Measurements from ENCODE around the gene DBI. TPM values are rescaled to one million over a fixed set of nuclear protein-coding genes. Genes with fewer than 3 reads are reported as not detected.

DBI gene
- polyA plus RNA-seq, 3 donors = 126 to 436 (median 398) TPM

GRCh38 chr2:119319593-119319992 is 47.2 kb upstream of the DBI start:
- Histone ChIP-seq H3K27ac (ENCODE audit: low read depth in 1 of 2, low read length in 2 of 2) (no peak overlapping the region), H4K20me1 (ENCODE audit: insufficient read depth, low read length) (no peaks in the 10 kb centered on the region), H2AFZ (ENCODE audit: insufficient read depth, low read depth, low read length, poor library complexity, severe bottlenecking) (no peak overlapping the region), H3K4me1 (ENCODE audit: control insufficient read depth in 1 of 2, insufficient read depth in 2 of 2, low read length in 2 of 2) (no peaks in the 10 kb centered on the region), H3K27me3 (ENCODE audit: control insufficient read depth in 2 of 2, insufficient read depth in 2 of 2, low read length in 2 of 2) (no peaks in the 10 kb centered on the region), H3K36me3 (replicated peaks in 1 of 2; ENCODE audit: control insufficient read depth in 1 of 2, insufficient read depth in 2 of 2, low read length in 2 of 2) (no peaks in the 10 kb centered on the region), H3K4me3 (replicated peaks in 1 of 3; ENCODE audit: low read depth in 2 of 3, low read length in 3 of 3) (no peak overlapping the region), H3K9ac (ENCODE audit: insufficient read depth, low read length, poor library complexity, severe bottlenecking) (no peak overlapping the region), H3K9me3 (replicated peaks in 1 of 2; ENCODE audit: control insufficient read depth in 1 of 2, insufficient read depth in 1 of 2, low read length in 2 of 2) (no peaks in the 10 kb centered on the region), H3K4me2 (replicated peaks; ENCODE audit: extremely low read depth, low read length, poor library complexity, severe bottlenecking) (no peak overlapping the region), H3K79me2 (ENCODE audit: insufficient read depth, low read length) (no peaks in the 10 kb centered on the region)
- TF ChIP-seq CTCF (IDR thresholded peaks at IDR 0.05) = no peak
- 73% methylated on average over 4 of the region's 7 CpGs for WGBS (ENCODE audit: insufficient coverage)
- H3K36me3 Mint-ChIP-seq = peaks cover 3 to 5% of the 10 kb centered on the region in 2 donors
- DNase-seq = no peak
- H3K27me3 Mint-ChIP-seq (ENCODE audit: low read depth in 3 of 3) = no peaks in the 10 kb centered on the region
- H3K4me1 Mint-ChIP-seq = no peaks in the 10 kb centered on the region
- no peak overlapping the region for H3K27ac Mint-ChIP-seq
- no peaks in the 10 kb centered on the region for H3K9me3 Mint-ChIP-seq
- intact Hi-C loops (cut with micrococcal nuclease) = no loop called here
- no peak overlapping the region for H3K4me3 Mint-ChIP-seq

- H2AFZ ChIP-seq (ENCODE audit: insufficient read depth, low read depth, low read length, poor library complexity, severe bottlenecking) = no peak overlapping the region
- TF ChIP-seq CTCF (IDR thresholded peaks at IDR 0.05) = no peak
- Mint-ChIP-seq H3K4me3 (no peak overlapping the region), H3K9me3 (no peaks in the 10 kb centered on the region), H3K4me1 (peaks cover 12% of the 10 kb centered on the region), H3K36me3 (peaks cover 1 to 3% of the 10 kb centered on the region in 2 donors), H3K27ac (no peak overlapping the region), H3K27me3 (ENCODE audit: low read depth in 3 of 3) (no peaks in the 10 kb centered on the region)
- H3K4me1 ChIP-seq (ENCODE audit: control insufficient read depth in 1 of 2, insufficient read depth in 2 of 2, low read length in 2 of 2) = peaks cover 8 to 15% of the 10 kb centered on the region in 2 donors
- WGBS (ENCODE audit: insufficient coverage) = 95% methylated on average over 8 of the region's 8 CpGs
- no peaks in the 10 kb centered on the region for H3K9me3 ChIP-seq (replicated peaks in 1 of 2; ENCODE audit: control insufficient read depth in 1 of 2, insufficient read depth in 1 of 2, low read length in 2 of 2)
- intact Hi-C loops (cut with micrococcal nuclease) = no loop called here
- DNase-seq = no peak
- H3K4me2 ChIP-seq (replicated peaks; ENCODE audit: extremely low read depth, low read length, poor library complexity, severe bottlenecking) = no peak overlapping the region
- H3K9ac ChIP-seq (ENCODE audit: insufficient read depth, low read length, poor library complexity, severe bottlenecking) = no peak overlapping the region
- no peaks in the 10 kb centered on the region for H3K36me3 ChIP-seq (replicated peaks in 1 of 2; ENCODE audit: control insufficient read depth in 1 of 2, insufficient read depth in 2 of 2, low read length in 2 of 2)
- no peaks in the 10 kb centered on the region for H3K27me3 ChIP-seq (ENCODE audit: control insufficient read depth in 2 of 2, insufficient read depth in 2 of 2, low read length in 2 of 2)
- H4K20me1 ChIP-seq (ENCODE audit: insufficient read depth, low read length) = no peaks in the 10 kb centered on the region
- no peaks in the 10 kb centered on the region for H3K79me2 ChIP-seq (ENCODE audit: insufficient read depth, low read length)
- no peak overlapping the region for H3K27ac ChIP-seq (ENCODE audit: low read depth in 1 of 2, low read length in 2 of 2)
- no peak overlapping the region for H3K4me3 ChIP-seq (replicated peaks in 1 of 3; ENCODE audit: low read depth in 2 of 3, low read length in 3 of 3)
These were observed 43.3 kb upstream of the DBI start for GRCh38 chr2:119323459-119323858.
